ENCODE data around the gene MBD5.

- TF ChIP-seq, protein P1, sequence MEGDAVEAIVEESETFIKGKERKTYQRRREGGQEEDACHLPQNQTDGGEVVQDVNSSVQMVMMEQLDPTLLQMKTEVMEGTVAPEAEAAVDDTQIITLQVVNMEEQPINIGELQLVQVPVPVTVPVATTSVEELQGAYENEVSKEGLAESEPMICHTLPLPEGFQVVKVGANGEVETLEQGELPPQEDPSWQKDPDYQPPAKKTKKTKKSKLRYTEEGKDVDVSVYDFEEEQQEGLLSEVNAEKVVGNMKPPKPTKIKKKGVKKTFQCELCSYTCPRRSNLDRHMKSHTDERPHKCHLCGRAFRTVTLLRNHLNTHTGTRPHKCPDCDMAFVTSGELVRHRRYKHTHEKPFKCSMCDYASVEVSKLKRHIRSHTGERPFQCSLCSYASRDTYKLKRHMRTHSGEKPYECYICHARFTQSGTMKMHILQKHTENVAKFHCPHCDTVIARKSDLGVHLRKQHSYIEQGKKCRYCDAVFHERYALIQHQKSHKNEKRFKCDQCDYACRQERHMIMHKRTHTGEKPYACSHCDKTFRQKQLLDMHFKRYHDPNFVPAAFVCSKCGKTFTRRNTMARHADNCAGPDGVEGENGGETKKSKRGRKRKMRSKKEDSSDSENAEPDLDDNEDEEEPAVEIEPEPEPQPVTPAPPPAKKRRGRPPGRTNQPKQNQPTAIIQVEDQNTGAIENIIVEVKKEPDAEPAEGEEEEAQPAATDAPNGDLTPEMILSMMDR (IDR thresholded peaks at IDR 0.05) = no peak
- TF ChIP-seq POLR2A (IDR thresholded peaks at IDR 0.05) = no peak
Measured at GRCh38 chr2:148527488-148528340, 506.8 kb downstream of the MBD5 start.
